CD4-positive, alpha-beta memory T cell (primary cell): Measurements from ENCODE around the gene AKAP6. TPM values are rescaled to one million over a fixed set of nuclear protein-coding genes. Genes with fewer than 3 reads are reported as not detected.
A peak's percentile ranks its signal among the peaks of the same experiment; 100 is the strongest.

ENCODE experiments used
- CTCF ChIA-PET: fragments of 350-600 bp; sonication (Branson Sonifier 250); formaldehyde crosslinking; loops from one replicate; lab custom pipeline; 2021; ENCODE audit warnings: inconsistent platforms; ENCODE audit not compliant: partially characterized antibody; lab: Charles Lee
- POLR2A ChIA-PET: fragments of 350-600 bp; sonication (Branson Sonifier 250); formaldehyde crosslinking; loops from one replicate; lab custom pipeline; 2021; ENCODE audit not compliant: partially characterized antibody; lab: Charles Lee
- DNase-seq, 5 donors: peaks; one replicate each; pipeline versions ENCODE4 v3.0.0 to v3.0.0-alpha.2; 2020 to 2022; ENCODE audit warnings: mixed read lengths in 1 of 5
- H3K27ac ChIP-seq: one replicate; pipeline ENCODE4 v1.7.0; 2013; ENCODE audit warnings: low read depth, low read length
- H3K27me3 ChIP-seq: 2 replicates; pipeline ENCODE4 v1.7.0; 2013; ENCODE audit warnings: mild to moderate bottlenecking, low read length, moderate library complexity; ENCODE audit not compliant: insufficient read depth
- H3K36me3 ChIP-seq: 2 replicates; pipeline ENCODE4 v1.7.0; 2013; ENCODE audit warnings: mild to moderate bottlenecking, low read length, moderate library complexity; ENCODE audit not compliant: insufficient read depth
- H3K4me1 ChIP-seq: 2 replicates; pipeline ENCODE4 v1.7.0; 2013; ENCODE audit warnings: mild to moderate bottlenecking, low read length, moderate library complexity; ENCODE audit not compliant: insufficient read depth
- H3K4me3 ChIP-seq, 2 donors: one replicate each; pipeline ENCODE4 v1.7.0; 2013; ENCODE audit warnings: low read length in 2 of 2, mild to moderate bottlenecking in 1 of 2
- H3K9me3 ChIP-seq, 2 donors: one replicate each; pipeline ENCODE4 v1.7.0; 2013; ENCODE audit warnings: low read length in 2 of 2, control low read depth in 1 of 2; ENCODE audit not compliant: control insufficient read depth in 1 of 2
- H3K27ac Mint-ChIP-seq, 7 donors: one replicate each; pipeline ENCODE4 v1.8.0; 2020 to 2021; ENCODE audit warnings: mixed read lengths in 7 of 7, mild to moderate bottlenecking in 6 of 7, inconsistent platforms in 3 of 7, moderate library complexity in 3 of 7
- H3K27me3 Mint-ChIP-seq, 2 donors: one replicate each; pipeline ENCODE4 v1.8.0; 2020 to 2021; ENCODE audit warnings: mixed read lengths in 2 of 2
- H3K36me3 Mint-ChIP-seq, 2 donors: one replicate each; pipeline ENCODE4 v1.8.0; 2020 to 2021; ENCODE audit warnings: mixed read lengths in 2 of 2, inconsistent platforms in 1 of 2, mild to moderate bottlenecking in 1 of 2
- H3K4me1 Mint-ChIP-seq, 4 donors: one replicate each; pipeline ENCODE4 v1.8.0; 2020 to 2021; ENCODE audit warnings: mixed read lengths in 4 of 4, mild to moderate bottlenecking in 1 of 4
- H3K4me3 Mint-ChIP-seq, 8 donors: one replicate each; pipeline ENCODE4 v1.8.0; 2020 to 2021; ENCODE audit warnings: mixed read lengths in 8 of 8, mild to moderate bottlenecking in 7 of 8, moderate library complexity in 6 of 8, inconsistent platforms in 3 of 8
- H3K9me3 Mint-ChIP-seq, 8 donors: one replicate each; pipeline ENCODE4 v1.8.0; 2020 to 2021; ENCODE audit warnings: mixed read lengths in 8 of 8, mild to moderate bottlenecking in 5 of 8, inconsistent platforms in 3 of 8, moderate library complexity in 1 of 8
- intact Hi-C: fragments of 100-400 bp; cut with micrococcal nuclease; formaldehyde crosslinking; loops from one replicate; pipeline ENCODE4 v1.15.1; 2023
- polyA plus RNA-seq, 2 donors: library from polyadenylated mRNA; unstranded; fragments of 300-500 nt; fragmentation: Illumina TruSeq; gene quantifications; one replicate each; pipeline ENCODE4 v1.2.3, GENCODE V29; 2021
- total RNA-seq, 2 experiments: library from RNA; stranded (reverse); gene quantifications; one replicate each; pipeline ENCODE4 v1.2.3, GENCODE V29; 2021

Gene AKAP6
- total and polyA plus RNA-seq, 4 experiments from 2014 or later: 0.98 to 4.4 (median 3.7) TPM; not detected in 1

GRCh38 chr14:32397861-32398640 lies 69.0 kb downstream of the AKAP6 start:
- POLR2A ChIA-PET: no interaction called here
- Mint-ChIP-seq H3K27me3 (no peaks in the 10 kb centered on the region), H3K9me3 (no peaks in the 10 kb centered on the region), H3K4me3 (no peak overlapping the region), H3K27ac (no peak overlapping the region), H3K4me1 (no peaks in the 10 kb centered on the region), H3K36me3 (no peaks in the 10 kb centered on the region)
- H3K27ac ChIP-seq: no peak overlapping the region
- intact Hi-C loops: no loop called here
- CTCF ChIA-PET: no interaction called here
- no peak overlapping the region for H3K4me3 ChIP-seq
- H3K36me3 ChIP-seq: no peaks in the 10 kb centered on the region
- DNase-seq: no peak
- H3K27me3 ChIP-seq: no peaks in the 10 kb centered on the region
- H3K9me3 ChIP-seq: no peaks in the 10 kb centered on the region
- H3K4me1 ChIP-seq: no peaks in the 10 kb centered on the region

GRCh38 chr14:32399920-32400319 lies 70.8 kb downstream of the AKAP6 start:
- Mint-ChIP-seq H3K9me3 (no peaks in the 10 kb centered on the region), H3K36me3 (no peaks in the 10 kb centered on the region), H3K4me3 (no peak overlapping the region), H3K4me1 (no peaks in the 10 kb centered on the region), H3K27me3 (no peaks in the 10 kb centered on the region), H3K27ac (peak overlapping the region in 1 of 7 donors; percentile 57)
- intact Hi-C loops: no loop called here
- H3K4me3 ChIP-seq: no peak overlapping the region
- H3K27ac ChIP-seq: no peak overlapping the region
- H3K4me1 ChIP-seq: no peaks in the 10 kb centered on the region
- POLR2A ChIA-PET: no interaction called here
- CTCF ChIA-PET: no interaction called here
- no peak for DNase-seq
- H3K27me3 ChIP-seq: no peaks in the 10 kb centered on the region
- H3K9me3 ChIP-seq: no peaks in the 10 kb centered on the region
- H3K36me3 ChIP-seq: no peaks in the 10 kb centered on the region

- no peak for DNase-seq
- no peak overlapping the region for H3K27ac Mint-ChIP-seq
- POLR2A ChIA-PET: no interaction called here
These were observed 71.4 kb downstream of the AKAP6 start for GRCh38 chr14:32400480-32400879.

GRCh38 chr14:32403021-32403420 lies 73.9 kb downstream of the AKAP6 start:
- H3K4me1 ChIP-seq: no peaks in the 10 kb centered on the region
- H3K27me3 Mint-ChIP-seq: peaks cover 0 to 3% of the 10 kb centered on the region in 2 donors
- H3K36me3 Mint-ChIP-seq: no peaks in the 10 kb centered on the region
- intact Hi-C loops: no loop called here
- H3K4me3 ChIP-seq: no peak overlapping the region
- no peak overlapping the region for H3K27ac Mint-ChIP-seq
- no peaks in the 10 kb centered on the region for H3K9me3 ChIP-seq
- H3K4me1 Mint-ChIP-seq: no peaks in the 10 kb centered on the region
- H3K27me3 ChIP-seq: no peaks in the 10 kb centered on the region
- H3K4me3 Mint-ChIP-seq: no peak overlapping the region
- H3K27ac ChIP-seq: no peak overlapping the region
- no peaks in the 10 kb centered on the region for H3K9me3 Mint-ChIP-seq
- no peak for DNase-seq
- CTCF ChIA-PET: no interaction called here
- no peaks in the 10 kb centered on the region for H3K36me3 ChIP-seq
- POLR2A ChIA-PET: no interaction called here

More at GRCh38 chr14:32400480-32400879, 71.4 kb downstream of the AKAP6 start:
- intact Hi-C loops: no loop called here
- Mint-ChIP-seq H3K27me3 (no peaks in the 10 kb centered on the region), H3K9me3 (no peaks in the 10 kb centered on the region), H3K36me3 (no peaks in the 10 kb centered on the region), H3K4me1 (no peaks in the 10 kb centered on the region), H3K4me3 (no peak overlapping the region)
- Histone ChIP-seq H3K4me1 (no peaks in the 10 kb centered on the region), H3K36me3 (no peaks in the 10 kb centered on the region), H3K27me3 (no peaks in the 10 kb centered on the region), H3K27ac (no peak overlapping the region), H3K9me3 (no peaks in the 10 kb centered on the region), H3K4me3 (no peak overlapping the region)
- CTCF ChIA-PET: no interaction called here

DNA sequence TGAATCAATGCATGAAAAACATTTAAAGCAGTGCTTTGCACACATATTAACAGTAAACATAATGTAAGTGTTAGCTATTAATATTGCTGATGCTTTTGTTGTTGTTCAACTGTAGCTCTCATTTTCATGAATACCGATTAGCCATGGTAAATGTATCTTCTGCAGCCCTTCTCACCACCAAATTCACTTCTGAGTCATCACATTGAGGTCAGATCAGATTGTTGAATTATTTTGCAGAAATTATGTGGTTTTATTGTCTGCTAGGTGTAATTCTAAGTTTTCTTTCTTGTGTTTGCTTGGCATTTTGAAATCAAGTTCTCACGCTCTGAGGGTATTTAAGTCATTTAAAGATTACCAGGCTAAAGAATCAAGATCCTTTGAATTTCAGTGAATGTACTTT lies 74.6 kb downstream of the AKAP6 start:
- Histone ChIP-seq H3K4me1 (no peaks in the 10 kb centered on the region), H3K27me3 (no peaks in the 10 kb centered on the region), H3K9me3 (no peaks in the 10 kb centered on the region), H3K27ac (no peak overlapping the region), H3K36me3 (no peaks in the 10 kb centered on the region), H3K4me3 (no peak overlapping the region)
- POLR2A ChIA-PET: no interaction called here
- Mint-ChIP-seq H3K36me3 (no peaks in the 10 kb centered on the region), H3K4me3 (no peak overlapping the region), H3K27me3 (peaks cover 0 to 3% of the 10 kb centered on the region in 2 donors), H3K27ac (no peak overlapping the region), H3K9me3 (no peaks in the 10 kb centered on the region), H3K4me1 (no peaks in the 10 kb centered on the region)
- no peak for DNase-seq
- CTCF ChIA-PET: no interaction called here
- intact Hi-C loops: no loop called here

GRCh38 chr14:32404784-32405573 lies 75.9 kb downstream of the AKAP6 start:
- Mint-ChIP-seq H3K4me3 (no peak overlapping the region), H3K9me3 (no peaks in the 10 kb centered on the region), H3K4me1 (no peaks in the 10 kb centered on the region), H3K36me3 (no peaks in the 10 kb centered on the region), H3K27me3 (peaks cover 0 to 3% of the 10 kb centered on the region in 2 donors), H3K27ac (peak overlapping the region in 1 of 7 donors; percentile 34)
- no peaks in the 10 kb centered on the region for H3K36me3 ChIP-seq
- no peaks in the 10 kb centered on the region for H3K4me1 ChIP-seq
- CTCF ChIA-PET: no interaction called here
- H3K27ac ChIP-seq: no peak overlapping the region
- intact Hi-C loops: no loop called here
- no peaks in the 10 kb centered on the region for H3K27me3 ChIP-seq
- POLR2A ChIA-PET: no interaction called here
- no peak for DNase-seq
- no peak overlapping the region for H3K4me3 ChIP-seq
- H3K9me3 ChIP-seq: no peaks in the 10 kb centered on the region

GRCh38 chr14:32405856-32406255 lies 76.8 kb downstream of the AKAP6 start:
- POLR2A ChIA-PET: no interaction called here
- intact Hi-C loops: no loop called here
- Mint-ChIP-seq H3K4me1 (no peaks in the 10 kb centered on the region), H3K4me3 (no peak overlapping the region), H3K36me3 (no peaks in the 10 kb centered on the region), H3K9me3 (no peaks in the 10 kb centered on the region), H3K27ac (no peak overlapping the region), H3K27me3 (peaks cover 0 to 3% of the 10 kb centered on the region in 2 donors)
- CTCF ChIA-PET: no interaction called here
- no peaks in the 10 kb centered on the region for H3K36me3 ChIP-seq
- no peaks in the 10 kb centered on the region for H3K4me1 ChIP-seq
- no peak overlapping the region for H3K27ac ChIP-seq
- no peaks in the 10 kb centered on the region for H3K9me3 ChIP-seq
- DNase-seq: no peak
- H3K4me3 ChIP-seq: no peak overlapping the region
- H3K27me3 ChIP-seq: no peaks in the 10 kb centered on the region
